ENCODE data around the gene EXOC6.

EXOC6 gene

GRCh38 chr10:93023013-93023650 lies 174.8 kb downstream of the EXOC6 start:
- no peak for DNase-seq (ENCODE audit: low read depth in 3 of 3)

DNA sequence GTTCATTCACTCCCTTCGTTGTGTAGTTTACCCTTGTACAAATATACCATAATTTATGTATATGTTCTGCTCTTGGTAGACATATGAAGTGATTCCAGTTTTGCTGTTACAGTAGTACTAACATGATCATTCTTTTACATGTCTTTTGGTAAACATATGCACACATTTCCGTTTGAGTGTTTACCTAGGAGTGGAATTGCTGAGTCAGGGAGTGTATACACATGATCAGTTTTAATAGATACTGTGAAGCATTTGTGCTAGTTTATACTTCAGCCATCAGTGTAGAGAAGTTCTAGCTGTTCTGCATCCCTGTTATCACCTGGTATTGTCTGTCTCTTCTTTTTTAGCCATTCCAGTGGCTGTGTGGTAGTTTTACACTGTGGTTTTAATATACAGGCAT lies 177.8 kb downstream of the EXOC6 start:
- no peak for DNase-seq (ENCODE audit: low read depth in 3 of 3)

- DNase-seq (ENCODE audit: low read depth in 3 of 3), result no peak
Observed at GRCh38 chr10:93027508-93027907, 179.2 kb downstream of the EXOC6 start.

DNA sequence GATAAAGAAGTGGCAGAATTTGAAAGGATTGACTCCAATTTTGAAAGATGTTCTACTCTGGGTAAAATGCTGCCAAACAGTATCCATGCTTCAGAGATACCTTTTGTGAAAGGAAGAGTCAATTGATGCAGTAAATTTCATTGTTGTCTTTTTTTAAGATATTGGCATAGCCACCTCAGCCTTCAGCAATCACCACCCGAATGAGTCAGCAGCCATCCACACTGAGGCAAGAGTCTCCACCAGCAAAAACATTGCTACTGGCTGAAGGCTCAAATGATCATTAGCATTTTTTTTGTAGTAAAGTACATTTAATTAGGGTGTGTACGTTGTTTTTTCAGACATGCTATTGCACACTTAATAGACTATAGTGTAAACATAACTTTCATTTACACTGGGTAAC lies 180.6 kb downstream of the EXOC6 start:
- no peak for DNase-seq (ENCODE audit: low read depth in 3 of 3)

DNA sequence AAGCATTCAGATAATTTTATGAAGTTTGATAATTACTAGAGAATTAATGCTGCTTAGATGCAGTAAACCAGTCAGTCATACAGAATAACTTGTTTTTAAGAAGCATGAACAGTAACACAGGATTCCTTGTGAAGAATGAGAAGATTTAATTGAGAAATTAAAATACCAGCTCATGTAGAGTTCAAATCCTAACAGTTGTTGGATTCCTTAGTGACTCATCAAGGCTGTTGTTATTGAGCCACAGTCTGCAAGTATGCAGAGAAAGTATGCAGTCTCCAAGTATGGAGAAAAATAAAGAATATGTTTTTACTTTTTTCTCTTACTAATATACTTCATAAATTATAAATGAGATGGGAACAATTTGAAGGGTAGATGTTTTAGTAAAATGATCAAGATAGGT lies 182.1 kb downstream of the EXOC6 start:
- no peak for DNase-seq (ENCODE audit: low read depth in 3 of 3)

GRCh38 chr10:93032105-93032808 lies 183.9 kb downstream of the EXOC6 start:
- DNase-seq (ENCODE audit: low read depth in 3 of 3), result no peak

GRCh38 chr10:93032809-93033137 lies 184.5 kb downstream of the EXOC6 start:
- DNase-seq (ENCODE audit: low read depth in 3 of 3), result no peak

GRCh38 chr10:93034426-93034825 lies 186.1 kb downstream of the EXOC6 start:
- DNase-seq (ENCODE audit: low read depth in 3 of 3), result no peak

DNA sequence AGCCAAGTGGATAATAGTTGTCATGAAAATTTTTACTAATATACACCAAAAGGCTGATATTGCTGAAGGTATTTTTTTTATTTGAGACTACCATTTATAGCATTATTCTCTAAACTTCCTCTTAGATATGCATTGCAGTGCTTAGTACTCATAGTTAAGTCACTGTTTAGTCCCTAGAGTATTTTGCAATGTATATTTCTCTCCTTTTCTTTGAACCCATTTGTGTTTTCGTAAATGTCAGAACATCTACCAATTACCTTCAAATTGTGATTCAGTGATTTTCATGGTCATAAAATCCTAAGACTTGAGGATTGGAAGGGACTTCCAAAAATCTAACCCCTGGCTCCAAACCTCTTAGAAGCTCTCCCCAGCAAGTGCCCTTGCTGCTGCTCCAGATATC lies 190.8 kb downstream of the EXOC6 start:
- no peak for DNase-seq (ENCODE audit: low read depth in 3 of 3)

DNA sequence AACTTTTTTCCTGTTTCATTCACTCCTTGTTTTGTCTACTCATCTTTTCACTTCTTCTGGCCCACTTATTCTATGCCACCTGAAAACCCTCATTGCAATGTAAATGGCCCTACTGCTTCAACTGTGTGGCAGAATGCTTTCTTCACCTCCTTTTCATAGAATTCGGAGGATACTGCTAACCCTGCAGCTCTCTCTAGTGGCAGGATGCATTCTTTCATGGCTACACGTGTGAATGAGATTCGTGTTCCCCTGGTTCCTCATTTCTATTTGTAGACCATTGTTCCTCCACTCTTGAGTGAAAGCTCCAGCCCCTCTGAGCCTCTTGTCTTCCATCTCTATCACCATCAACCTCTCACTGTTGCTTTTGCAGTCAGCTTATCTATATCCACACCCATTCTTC lies 191.4 kb downstream of the EXOC6 start:
- DNase-seq (ENCODE audit: low read depth in 3 of 3), result no peak

GRCh38 chr10:93054486-93054885 lies 206.2 kb downstream of the EXOC6 start:
- DNase-seq (ENCODE audit: low read depth in 3 of 3), result no peak

GRCh38 chr10:93058139-93058538 lies 209.8 kb downstream of the EXOC6 start:
- no peak for DNase-seq (ENCODE audit: low read depth in 3 of 3)

DNA sequence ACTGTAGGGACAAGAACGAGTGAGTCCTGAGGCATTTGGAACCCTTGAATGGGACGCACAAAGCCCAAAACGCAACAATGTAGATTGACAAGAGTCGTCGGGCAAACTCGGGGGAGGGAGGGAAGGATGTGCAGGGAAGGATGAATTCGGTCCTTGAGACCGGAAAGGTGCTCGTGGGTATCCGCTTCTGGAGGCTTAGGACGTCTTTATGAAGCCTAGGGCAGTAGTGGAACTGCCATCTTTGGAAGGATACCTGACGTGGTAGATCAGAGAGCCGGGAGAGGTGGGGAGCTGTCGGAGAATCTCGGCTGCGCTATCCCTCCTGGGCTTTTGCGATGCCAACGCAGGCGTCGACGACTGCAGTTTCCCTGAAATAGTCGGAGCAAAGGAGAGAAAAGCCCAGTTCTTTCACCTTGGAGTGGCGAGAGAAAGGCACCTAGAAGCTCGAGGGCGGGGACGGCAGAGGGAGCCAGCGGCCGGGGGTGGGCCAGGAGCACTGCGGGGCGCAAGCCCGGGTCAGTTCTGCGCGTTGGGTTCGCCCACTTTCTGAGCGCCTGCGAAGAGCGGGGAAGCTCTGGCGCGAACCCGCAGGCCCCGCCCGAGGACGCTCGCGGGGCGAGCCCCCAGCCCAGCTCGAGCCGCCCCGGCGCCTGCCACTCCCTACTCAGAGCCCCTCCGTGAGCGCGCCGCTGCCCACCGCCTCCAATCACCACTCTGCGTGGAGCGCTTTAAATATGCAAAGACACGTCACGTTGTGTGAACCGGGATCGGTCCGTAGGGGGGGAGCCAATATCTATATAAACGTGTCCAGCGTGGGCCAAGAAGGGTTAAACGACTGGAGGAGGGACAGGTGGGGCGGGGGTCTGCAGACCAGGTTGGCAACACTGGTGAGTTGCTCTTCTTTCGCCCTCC lies 211.9 kb downstream of the EXOC6 start, which contains the start of gene CYP26C1:
CYP26C1 (plus strand) TSS at position 824 of the 912 bp plus-strand sequence. CDS start 466 bp downstream, outside the sequence.
- no peak for DNase-seq (ENCODE audit: low read depth in 3 of 3)

- DNase-seq (ENCODE audit: low read depth in 3 of 3), result no peak
Observed at GRCh38 chr10:93060887-93061593, 212.7 kb downstream of the EXOC6 start.

DNA sequence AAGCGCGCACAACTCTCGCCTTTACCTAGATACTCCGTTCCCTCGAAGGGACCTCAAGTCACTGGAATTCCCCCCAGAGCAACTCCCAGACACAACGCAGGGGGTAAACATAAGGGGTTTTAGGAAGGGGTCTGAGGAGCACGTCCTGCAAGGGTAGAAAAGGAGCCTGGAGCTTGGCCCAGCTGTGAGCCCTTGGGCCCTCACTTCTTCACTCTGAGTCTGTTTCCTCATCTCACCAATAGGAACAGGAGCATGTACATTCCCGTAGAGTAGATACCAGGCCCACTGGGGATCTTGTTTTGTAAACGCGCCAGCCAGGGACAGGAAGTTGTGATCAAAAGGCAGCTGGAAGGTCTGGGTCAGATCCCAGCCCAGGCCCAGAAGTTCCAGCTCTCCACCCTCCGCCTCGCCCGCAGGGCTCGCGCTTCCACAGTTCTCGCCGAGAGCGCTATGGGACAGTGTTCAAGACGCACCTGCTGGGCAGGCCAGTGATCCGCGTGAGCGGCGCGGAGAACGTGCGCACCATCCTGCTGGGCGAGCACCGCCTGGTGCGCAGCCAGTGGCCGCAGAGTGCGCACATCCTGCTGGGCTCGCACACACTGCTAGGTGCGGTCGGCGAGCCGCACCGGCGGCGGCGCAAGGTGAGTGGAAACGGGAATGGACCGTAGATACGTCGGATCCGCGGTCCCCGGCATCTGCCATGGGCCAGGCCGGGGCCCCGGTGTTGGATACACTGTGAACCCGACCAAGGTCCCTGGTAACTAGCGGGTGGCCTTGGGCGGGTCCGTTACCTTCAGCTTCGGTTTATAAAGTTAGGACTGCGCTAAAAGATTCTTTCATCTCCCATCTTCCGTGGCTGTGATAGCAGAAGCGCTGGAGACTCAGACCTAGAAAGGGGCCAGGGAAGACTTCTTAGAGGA lies 213.5 kb downstream of the EXOC6 start:
- DNase-seq (ENCODE audit: low read depth in 3 of 3), result no peak

DNA sequence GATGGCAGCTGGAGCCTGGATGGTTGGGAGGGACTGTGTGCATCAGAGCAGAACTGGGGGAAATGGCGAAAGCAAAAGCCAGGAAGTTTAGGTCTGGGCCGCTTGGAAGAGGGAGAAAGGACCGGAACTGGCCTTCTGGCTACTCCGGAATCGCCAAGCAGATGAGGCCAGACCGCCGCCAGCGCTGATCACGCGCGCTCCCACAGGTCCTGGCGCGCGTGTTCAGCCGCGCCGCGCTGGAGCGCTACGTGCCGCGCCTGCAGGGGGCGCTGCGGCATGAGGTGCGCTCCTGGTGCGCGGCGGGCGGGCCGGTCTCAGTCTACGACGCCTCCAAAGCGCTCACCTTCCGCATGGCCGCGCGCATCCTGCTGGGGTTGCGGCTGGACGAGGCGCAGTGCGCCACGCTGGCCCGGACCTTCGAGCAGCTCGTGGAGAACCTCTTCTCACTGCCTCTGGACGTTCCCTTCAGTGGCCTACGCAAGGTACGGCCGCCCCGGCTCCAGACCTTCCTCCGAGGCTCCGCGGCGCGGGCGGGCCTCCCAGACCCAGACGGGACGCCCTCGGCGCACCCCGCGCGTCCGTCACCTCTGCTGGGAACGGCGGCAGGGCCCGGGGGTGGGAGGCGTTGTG lies 214.3 kb downstream of the EXOC6 start:
- DNase-seq (ENCODE audit: low read depth in 3 of 3), result peak in 2 of 3 donors; percentile 35 to 67

DNA sequence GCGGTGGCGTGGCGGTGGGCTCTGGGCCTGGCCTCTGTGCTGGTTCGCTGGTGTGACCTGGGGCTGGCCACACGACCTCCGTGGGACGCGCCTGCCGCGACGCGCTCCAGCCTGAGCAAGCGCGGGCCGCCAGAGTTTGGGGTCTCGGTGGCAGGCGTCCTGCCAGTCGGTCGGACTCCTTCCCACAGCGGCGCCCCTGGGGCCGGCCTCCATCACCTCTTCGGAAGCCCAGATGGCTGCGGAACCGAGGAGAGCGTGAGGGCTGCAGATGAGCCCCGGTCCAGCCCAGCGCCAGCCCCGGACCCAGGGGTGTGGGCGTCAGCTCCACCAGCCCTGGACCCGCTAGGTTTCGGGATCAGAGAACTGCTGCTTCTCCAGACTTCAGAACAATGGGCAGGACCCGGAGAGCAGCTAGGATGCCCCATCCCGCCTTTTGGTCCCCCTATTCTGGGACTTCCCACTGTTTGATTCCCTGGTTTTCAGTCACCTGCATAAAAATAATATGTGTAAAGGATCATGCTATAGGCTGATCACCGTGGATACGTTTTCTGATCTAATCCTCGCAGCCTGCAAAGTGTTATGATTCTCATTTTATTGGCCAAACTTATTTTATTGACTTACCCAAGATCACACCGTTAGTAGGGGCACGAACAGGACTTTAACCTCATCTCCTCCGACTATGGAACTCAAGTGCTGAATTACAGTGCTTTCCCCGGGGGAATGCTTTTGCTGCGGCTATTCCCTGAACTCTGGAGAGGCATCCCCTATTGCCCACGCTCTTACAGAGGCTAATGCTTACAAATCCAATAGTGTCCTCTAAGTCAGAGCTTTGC lies 215.0 kb downstream of the EXOC6 start:
- DNase-seq (ENCODE audit: low read depth in 3 of 3), result no peak

DNA sequence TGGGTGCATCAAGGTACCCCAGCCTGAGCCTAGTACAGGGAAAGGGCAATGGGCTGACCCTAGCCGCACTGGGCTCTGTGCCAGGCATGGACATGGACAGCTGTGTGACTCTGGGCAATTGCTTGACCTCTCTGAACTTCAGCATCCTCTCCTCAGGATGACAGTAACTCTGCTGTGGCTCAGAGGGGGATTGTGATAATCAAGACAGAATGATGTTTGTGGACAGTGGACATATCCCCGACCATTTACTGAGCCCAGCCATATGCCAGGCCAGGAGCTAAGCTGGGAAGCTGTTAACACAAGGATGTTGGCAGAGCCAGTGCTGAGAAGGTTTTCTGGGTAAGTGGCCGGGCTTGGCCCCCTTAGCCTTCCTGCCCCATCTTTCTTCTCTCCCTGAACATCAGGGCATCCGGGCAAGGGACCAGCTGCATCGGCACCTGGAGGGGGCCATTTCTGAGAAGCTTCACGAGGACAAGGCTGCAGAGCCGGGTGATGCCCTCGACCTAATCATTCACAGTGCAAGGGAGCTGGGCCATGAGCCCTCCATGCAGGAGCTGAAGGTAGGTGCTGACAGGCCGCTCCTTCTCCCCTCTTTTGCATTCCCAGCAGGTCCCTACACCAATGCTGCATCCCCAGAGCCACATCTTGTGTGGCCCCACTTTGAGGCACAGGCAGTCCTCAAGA lies 215.8 kb downstream of the EXOC6 start:
- no peak for DNase-seq (ENCODE audit: low read depth in 3 of 3)
